ENCODE data around the gene MFSD12.

Gene MFSD12

GRCh38 chr19:3522421-3523360, 34.7 kb downstream of the MFSD12 start:
- no peak for TF ChIP-seq ZNF274 (IDR thresholded peaks at IDR 0.05; ENCODE audit: low read depth, low read length)

GRCh38 chr19:3521104-3521445, 36.3 kb downstream of the MFSD12 start:
- H3K4me3 ChIP-seq (ENCODE audit: low read length): no peak overlapping the region
- TF ChIP-seq ZNF274 (IDR thresholded peaks at IDR 0.05; ENCODE audit: low read depth, low read length): no peak

More at GRCh38 chr19:3522421-3523360, 34.7 kb downstream of the MFSD12 start:
- H3K4me3 ChIP-seq (ENCODE audit: low read length): no peak overlapping the region

GRCh38 chr19:3520166-3521103, 37.0 kb downstream of the MFSD12 start:
- H3K4me3 ChIP-seq (ENCODE audit: low read length): no peak overlapping the region
- TF ChIP-seq ZNF274 (IDR thresholded peaks at IDR 0.05; ENCODE audit: low read depth, low read length): no peak

GRCh38 chr19:3519126-3519525, 38.3 kb downstream of the MFSD12 start:
- no peak overlapping the region for H3K4me3 ChIP-seq (ENCODE audit: low read length)
- TF ChIP-seq ZNF274 (IDR thresholded peaks at IDR 0.05; ENCODE audit: low read depth, low read length): no peak

- no peak overlapping the region for H3K4me3 ChIP-seq (ENCODE audit: low read length)
- no peak for TF ChIP-seq ZNF274 (IDR thresholded peaks at IDR 0.05; ENCODE audit: low read depth, low read length)
Measured at GRCh38 chr19:3518659-3519058, 38.7 kb downstream of the MFSD12 start.

GRCh38 chr19:3518255-3518654, 39.1 kb downstream of the MFSD12 start:
- TF ChIP-seq ZNF274 (IDR thresholded peaks at IDR 0.05; ENCODE audit: low read depth, low read length): no peak
- H3K4me3 ChIP-seq (ENCODE audit: low read length): no peak overlapping the region

- TF ChIP-seq ZNF274 (IDR thresholded peaks at IDR 0.05; ENCODE audit: low read depth, low read length): no peak
- no peak overlapping the region for H3K4me3 ChIP-seq (ENCODE audit: low read length)
Measured at GRCh38 chr19:3517638-3518037, 39.7 kb downstream of the MFSD12 start.

- H3K4me3 ChIP-seq (ENCODE audit: low read length): no peak overlapping the region
- no peak for TF ChIP-seq ZNF274 (IDR thresholded peaks at IDR 0.05; ENCODE audit: low read depth, low read length)
Measured at GRCh38 chr19:3516675-3517207, 40.6 kb downstream of the MFSD12 start.

- TF ChIP-seq ZNF274 (IDR thresholded peaks at IDR 0.05; ENCODE audit: low read depth, low read length): no peak
Measured at GRCh38 chr19:3515891-3516422, 41.4 kb downstream of the MFSD12 start.

GRCh38 chr19:3514930-3515329, 42.5 kb downstream of the MFSD12 start:
- H3K4me3 ChIP-seq (ENCODE audit: low read length): no peak overlapping the region
- TF ChIP-seq ZNF274 (IDR thresholded peaks at IDR 0.05; ENCODE audit: low read depth, low read length): no peak

More at GRCh38 chr19:3515891-3516422, 41.4 kb downstream of the MFSD12 start:
- H3K4me3 ChIP-seq (ENCODE audit: low read length): no peak overlapping the region

- H3K4me3 ChIP-seq (ENCODE audit: low read length): no peak overlapping the region
- TF ChIP-seq ZNF274 (IDR thresholded peaks at IDR 0.05; ENCODE audit: low read depth, low read length): no peak
Measured at GRCh38 chr19:3513229-3514140, 43.9 kb downstream of the MFSD12 start.

- no peak overlapping the region for H3K4me3 ChIP-seq (ENCODE audit: low read length)
- no peak for TF ChIP-seq ZNF274 (IDR thresholded peaks at IDR 0.05; ENCODE audit: low read depth, low read length)
Measured at GRCh38 chr19:3512562-3513228, 44.7 kb downstream of the MFSD12 start.

Measured in GM08714 (cell line).